Heart left ventricle (tissue), 13 donors: ENCODE data around the gene ISLR2.

Source experiments
- POLR2A ChIP-seq, 2 donors: fragments of 450-650 bp; IDR thresholded peaks; one replicate each; pipeline ENCODE4 v1.6.1; 2017; ENCODE audit warnings: antibody characterized with exemption in 2 of 2, mild to moderate bottlenecking in 2 of 2, moderate library complexity in 2 of 2
- TF ChIP-seq, protein P1 (sequence below), 12 donors: fragments of 200-600 bp; sonication (generic) in 4 of 12; IDR thresholded peaks; one replicate each; pipeline versions ENCODE4 v1.5.0 to v1.8.0; 2018 to 2022; ENCODE audit warnings: antibody characterized with exemption in 12 of 12, mild to moderate bottlenecking in 5 of 12
- donor health status: ischemic (EF 13 %, LVEDD 7.1; RV severe dilation, severe dysfunction).
- donor health status: DM: no; HTN: yes; CAD: no.
- donor health status: DM: no; HTN: no; CAD: no.
- donor health status: ischemic (EF 25% LVEDD 6.9; RV normal size, moderate dysfunction).
- donor health status: ischemic (EF 25% LVEDD 5.7; RV mildly dilated, moderate dysfunction).
- donor health status: ischemic (EF 35%, LVEDD 5.7; RV mildly dilated, moderate dysfunction).
- donor health status: nonischemic (EF 11% LVEDD 7.7; RV severe dilation, severe dysfunction).
- donor health status: DM: yes; HTN: yes; CAD: no.
- donor health status: PGD.
- donor health status: ischemic (EF 29% LVEDD 5.4; RV normal size, mild dysfunction).
- donor health status: nonischemic (EF 23%, LVEDD 6.1; RV moderate dilation, normal function).

DNA sequence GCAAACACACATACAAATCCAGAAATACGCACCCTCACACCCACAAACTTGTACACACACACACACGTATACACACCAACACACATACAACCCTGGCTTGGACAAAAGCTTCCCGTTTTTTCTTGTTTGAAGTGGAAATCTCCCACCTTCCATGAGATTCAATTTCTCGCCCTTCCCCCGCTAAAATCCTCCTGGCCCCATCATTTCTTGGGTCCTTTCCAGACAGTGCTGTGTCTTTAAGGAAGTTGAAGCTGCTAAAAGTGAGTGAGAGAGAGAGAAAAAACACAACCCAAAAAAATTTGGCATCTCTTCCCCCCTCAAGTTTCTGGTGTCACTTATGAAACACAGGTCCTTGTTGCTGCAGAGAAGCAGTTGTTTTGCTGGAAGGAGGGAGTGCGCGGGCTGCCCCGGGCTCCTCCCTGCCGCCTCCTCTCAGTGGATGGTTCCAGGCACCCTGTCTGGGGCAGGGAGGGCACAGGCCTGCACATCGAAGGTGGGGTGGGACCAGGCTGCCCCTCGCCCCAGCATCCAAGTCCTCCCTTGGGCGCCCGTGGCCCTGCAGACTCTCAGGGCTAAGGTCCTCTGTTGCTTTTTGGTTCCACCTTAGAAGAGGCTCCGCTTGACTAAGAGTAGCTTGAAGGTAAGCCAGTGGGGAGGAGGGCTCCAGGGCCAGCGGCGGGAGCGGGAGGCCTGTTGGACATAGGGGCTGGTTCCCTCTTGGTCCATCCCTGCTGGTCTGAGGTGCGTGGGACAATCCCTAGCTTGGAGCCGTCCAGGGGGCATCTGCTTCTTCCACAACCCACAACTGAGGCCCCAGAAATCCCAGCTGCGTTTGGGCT lies 43.2 kb downstream of the ISLR2 start, which contains the start of gene ISLR:
- TF ChIP-seq, protein P1, sequence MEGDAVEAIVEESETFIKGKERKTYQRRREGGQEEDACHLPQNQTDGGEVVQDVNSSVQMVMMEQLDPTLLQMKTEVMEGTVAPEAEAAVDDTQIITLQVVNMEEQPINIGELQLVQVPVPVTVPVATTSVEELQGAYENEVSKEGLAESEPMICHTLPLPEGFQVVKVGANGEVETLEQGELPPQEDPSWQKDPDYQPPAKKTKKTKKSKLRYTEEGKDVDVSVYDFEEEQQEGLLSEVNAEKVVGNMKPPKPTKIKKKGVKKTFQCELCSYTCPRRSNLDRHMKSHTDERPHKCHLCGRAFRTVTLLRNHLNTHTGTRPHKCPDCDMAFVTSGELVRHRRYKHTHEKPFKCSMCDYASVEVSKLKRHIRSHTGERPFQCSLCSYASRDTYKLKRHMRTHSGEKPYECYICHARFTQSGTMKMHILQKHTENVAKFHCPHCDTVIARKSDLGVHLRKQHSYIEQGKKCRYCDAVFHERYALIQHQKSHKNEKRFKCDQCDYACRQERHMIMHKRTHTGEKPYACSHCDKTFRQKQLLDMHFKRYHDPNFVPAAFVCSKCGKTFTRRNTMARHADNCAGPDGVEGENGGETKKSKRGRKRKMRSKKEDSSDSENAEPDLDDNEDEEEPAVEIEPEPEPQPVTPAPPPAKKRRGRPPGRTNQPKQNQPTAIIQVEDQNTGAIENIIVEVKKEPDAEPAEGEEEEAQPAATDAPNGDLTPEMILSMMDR (IDR thresholded peaks at IDR 0.05), result no peak
- TF ChIP-seq POLR2A (IDR thresholded peaks at IDR 0.05), result no peak
